Skeletal muscle satellite cell (primary cell): ENCODE results near the gene PODN.

Experiments
- H3K27me3 ChIP-seq: 2 replicates; pipeline ENCODE4 v1.7.0; 2013; ENCODE audit warnings: low read length; ENCODE audit not compliant: control insufficient read depth, insufficient read depth
- H3K36me3 ChIP-seq: 2 replicates; pipeline ENCODE4 v1.7.0; 2013; ENCODE audit warnings: mild to moderate bottlenecking, control low read depth, low read length; ENCODE audit not compliant: insufficient read depth
- H3K4me1 ChIP-seq: 2 replicates; pipeline ENCODE4 v1.7.0; 2013; ENCODE audit warnings: low read length; ENCODE audit not compliant: control insufficient read depth, insufficient read depth
- H3K4me2 ChIP-seq: 2 replicates; pipeline ENCODE4 v1.7.0; 2013; ENCODE audit warnings: mild to moderate bottlenecking, low read length
- H3K4me3 ChIP-seq: 2 replicates; pipeline ENCODE4 v1.7.0; 2013; ENCODE audit warnings: low read length
- H3K9ac ChIP-seq: 2 replicates; pipeline ENCODE4 v1.7.0; 2013; ENCODE audit warnings: mild to moderate bottlenecking, low read depth, low read length, moderate library complexity
- H3K9me3 ChIP-seq: replicated peaks from 2 replicates; pipeline ENCODE4 v1.7.0; 2013; ENCODE audit warnings: mild to moderate bottlenecking, control low read depth, low read length

The PODN gene

DNA sequence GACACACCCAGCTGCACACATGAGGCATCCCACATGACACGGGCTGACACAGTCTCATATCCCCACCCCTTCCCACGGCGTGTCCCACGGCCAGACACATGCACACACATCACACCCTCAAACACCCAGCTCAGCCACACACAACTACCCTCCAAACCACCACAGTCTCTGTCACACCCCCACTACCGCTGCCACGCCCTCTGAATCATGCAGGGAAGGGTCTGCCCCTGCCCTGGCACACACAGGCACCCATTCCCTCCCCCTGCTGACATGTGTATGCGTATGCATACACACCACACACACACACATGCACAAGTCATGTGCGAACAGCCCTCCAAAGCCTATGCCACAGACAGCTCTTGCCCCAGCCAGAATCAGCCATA is 22.6 kb downstream of the PODN start:
- Histone ChIP-seq H3K4me1 (no peaks in the 10 kb centered on the region), H3K4me3 (no peak overlapping the region), H3K9ac (no peak overlapping the region), H3K27me3 (peaks cover 13% of the 10 kb centered on the region), H3K4me2 (no peak overlapping the region), H3K9me3 (no peaks in the 10 kb centered on the region), H3K36me3 (no peaks in the 10 kb centered on the region)

DNA sequence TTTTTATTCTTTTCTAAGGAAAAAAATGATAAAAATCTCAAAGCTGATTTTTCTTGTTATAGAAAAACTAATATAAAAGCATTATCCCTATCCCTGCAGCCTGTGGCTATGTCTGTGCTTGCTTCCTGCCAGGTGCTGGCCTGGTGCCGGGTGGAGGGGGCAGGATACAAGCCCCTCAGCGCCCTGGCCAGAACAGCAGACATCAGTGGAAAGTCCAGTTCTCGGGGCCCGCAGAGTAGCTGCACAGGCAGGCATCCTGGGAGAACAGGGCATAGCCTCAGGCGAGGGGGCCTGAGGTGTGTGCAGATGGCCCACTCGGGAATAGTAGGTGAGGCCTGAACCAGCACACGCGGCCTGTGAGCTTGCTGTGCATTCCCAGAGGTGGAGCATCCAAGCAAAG is 23.4 kb downstream of the PODN start:
- Histone ChIP-seq H3K4me3 (no peak overlapping the region), H3K4me1 (no peaks in the 10 kb centered on the region), H3K4me2 (no peak overlapping the region), H3K9ac (no peak overlapping the region), H3K36me3 (no peaks in the 10 kb centered on the region), H3K9me3 (no peaks in the 10 kb centered on the region), H3K27me3 (peaks cover 13% of the 10 kb centered on the region)

- Histone ChIP-seq H3K4me3 (no peak overlapping the region), H3K36me3 (no peaks in the 10 kb centered on the region)
These were observed 24.6 kb downstream of the PODN start for GRCh38 chr1:53086491-53087070.

GRCh38 chr1:53087332-53088285 is 25.6 kb downstream of the PODN start:
- Histone ChIP-seq H3K4me2 (no peak overlapping the region), H3K36me3 (no peaks in the 10 kb centered on the region), H3K9ac (no peak overlapping the region), H3K4me1 (no peaks in the 10 kb centered on the region), H3K27me3 (peaks cover 5% of the 10 kb centered on the region), H3K4me3 (no peak overlapping the region), H3K9me3 (no peaks in the 10 kb centered on the region)

More at GRCh38 chr1:53086491-53087070, 24.6 kb downstream of the PODN start:
- Histone ChIP-seq H3K27me3 (peaks cover 14% of the 10 kb centered on the region), H3K4me2 (no peak overlapping the region), H3K9me3 (no peaks in the 10 kb centered on the region), H3K4me1 (no peaks in the 10 kb centered on the region), H3K9ac (no peak overlapping the region)

DNA sequence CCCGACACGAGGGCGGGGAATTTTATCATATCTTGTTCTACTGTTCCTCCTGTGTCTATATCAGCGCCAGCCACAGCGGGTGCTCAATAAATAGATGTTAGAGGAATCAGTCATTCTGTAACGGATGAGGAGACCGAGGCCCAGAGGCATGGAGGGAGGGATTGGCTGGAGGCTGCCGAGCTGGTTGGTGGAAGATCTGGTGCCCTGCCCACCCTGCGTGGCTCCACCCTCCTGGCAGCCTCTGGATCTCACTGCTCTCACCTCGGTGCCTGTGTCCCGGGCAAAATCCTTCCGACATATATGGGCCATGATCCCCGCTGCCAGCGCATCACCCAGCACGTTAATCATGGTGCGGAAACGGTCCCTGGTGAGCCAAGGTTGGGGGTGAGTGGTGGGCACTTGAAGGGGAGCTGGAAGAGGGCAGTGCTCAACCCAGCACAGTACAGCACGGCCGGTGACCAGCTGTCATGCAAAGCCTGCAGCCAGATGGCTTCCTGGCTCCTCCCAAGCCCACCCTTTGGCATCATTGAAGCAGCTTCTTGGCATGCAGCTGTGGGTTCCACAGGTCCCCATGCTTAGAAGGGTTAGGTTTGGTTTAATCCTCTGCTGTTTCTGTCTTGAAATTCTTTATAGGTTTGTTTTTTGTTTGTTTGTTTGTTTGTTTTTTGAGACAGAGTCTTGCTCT is 26.7 kb downstream of the PODN start:
- H3K9ac ChIP-seq = no peak overlapping the region
- H3K4me1 ChIP-seq = no peaks in the 10 kb centered on the region
- H3K4me2 ChIP-seq = no peak overlapping the region
- peaks cover 4% of the 10 kb centered on the region for H3K27me3 ChIP-seq
- no peaks in the 10 kb centered on the region for H3K36me3 ChIP-seq
- H3K9me3 ChIP-seq = no peaks in the 10 kb centered on the region
- H3K4me3 ChIP-seq = no peak overlapping the region

GRCh38 chr1:53089478-53090226 is 27.6 kb downstream of the PODN start:
- Histone ChIP-seq H3K36me3 (no peaks in the 10 kb centered on the region), H3K4me2 (no peak overlapping the region), H3K9ac (no peak overlapping the region), H3K27me3 (peaks cover 4% of the 10 kb centered on the region), H3K9me3 (no peaks in the 10 kb centered on the region), H3K4me1 (no peaks in the 10 kb centered on the region), H3K4me3 (no peak overlapping the region)

- Histone ChIP-seq H3K9me3 (peaks cover 3% of the 10 kb centered on the region), H3K36me3 (no peaks in the 10 kb centered on the region), H3K4me1 (no peaks in the 10 kb centered on the region), H3K4me3 (no peak overlapping the region), H3K9ac (no peak overlapping the region), H3K4me2 (no peak overlapping the region), H3K27me3 (peaks cover 4% of the 10 kb centered on the region)
These were observed 28.5 kb downstream of the PODN start for GRCh38 chr1:53090227-53091147.

GRCh38 chr1:53091841-53092645 is 30.0 kb downstream of the PODN start:
- Histone ChIP-seq H3K36me3 (no peaks in the 10 kb centered on the region), H3K27me3 (peaks cover 4% of the 10 kb centered on the region), H3K9ac (no peak overlapping the region), H3K4me1 (no peaks in the 10 kb centered on the region), H3K4me3 (no peak overlapping the region), H3K4me2 (no peak overlapping the region), H3K9me3 (peaks cover 4% of the 10 kb centered on the region)

DNA sequence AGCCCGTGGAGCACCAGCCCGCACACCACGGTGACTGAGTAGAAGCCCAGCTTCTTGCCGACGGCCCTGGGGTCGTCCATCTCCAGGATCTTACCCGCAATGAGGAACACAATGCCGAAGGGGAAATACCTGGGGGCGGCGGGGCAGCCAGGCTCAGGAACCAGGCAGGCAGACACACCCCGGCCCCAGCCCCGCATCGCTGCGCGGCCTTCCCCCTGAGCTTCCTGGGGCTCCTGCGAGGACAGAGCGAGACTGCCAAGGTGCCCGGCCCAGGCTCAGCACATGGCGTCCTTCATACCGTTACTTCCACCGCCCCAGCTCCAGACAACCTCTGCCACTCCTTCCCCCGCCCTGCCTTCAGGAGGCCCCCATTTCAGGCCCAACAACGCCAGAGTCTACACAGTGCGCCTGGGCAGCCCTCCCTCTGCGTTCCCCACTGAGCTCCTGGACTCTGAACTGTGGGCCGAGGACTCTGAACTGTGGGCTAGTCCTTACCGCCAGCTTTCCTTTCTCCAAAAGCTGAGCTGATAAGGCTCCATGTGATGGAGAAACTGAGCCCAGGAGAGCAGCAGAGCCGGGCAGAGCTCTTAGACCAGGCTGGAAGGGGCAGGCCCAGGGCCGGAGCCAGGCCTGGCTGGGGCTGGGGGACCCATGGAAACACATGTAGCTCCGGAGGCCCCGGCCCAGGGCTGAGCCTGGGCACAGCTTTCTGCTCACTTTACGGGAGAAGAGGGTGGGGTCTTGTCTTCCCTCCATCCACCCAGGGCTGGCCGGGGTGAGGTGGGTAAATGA is 30.8 kb downstream of the PODN start:
- Histone ChIP-seq H3K36me3 (no peaks in the 10 kb centered on the region), H3K4me1 (no peaks in the 10 kb centered on the region), H3K4me3 (no peak overlapping the region), H3K4me2 (no peak overlapping the region), H3K9me3 (peaks cover 7% of the 10 kb centered on the region), H3K9ac (no peak overlapping the region), H3K27me3 (peaks cover 4% of the 10 kb centered on the region)
